ENCODE results near the gene KPTN.

- TF ChIP-seq CTCF (IDR thresholded peaks at IDR 0.05): no peak
- no peak for TF ChIP-seq POLR2AphosphoS5 (IDR thresholded peaks at IDR 0.05)
Measured at GRCh38 chr19:47512183-47512947, 28.3 kb upstream of the KPTN start.
